HepG2 (cell line): ENCODE measurements around the gene ADAMTS18. TPM values are rescaled to one million over a fixed set of nuclear protein-coding genes. Genes with fewer than 3 reads are reported as not detected.

Experiments used
- AKAP8 ChIP-seq: sonication (generic); formaldehyde crosslinking; IDR thresholded peaks from 2 replicates; pipeline ENCODE4 v1.5.1; 2020; ENCODE audit warnings: mild to moderate bottlenecking, missing genetic modification reagents
- CC2D1A ChIP-seq: sonication (generic); formaldehyde crosslinking; IDR thresholded peaks from 2 replicates; pipeline ENCODE4 v1.8.1; 2023; ENCODE audit warnings: mild to moderate bottlenecking, missing genetic modification reagents
- CREB1 ChIP-seq, 2 experiments: fragments of 450-650 bp in 1 of 2; IDR thresholded peaks; 2 replicates each; pipeline ENCODE4 v1.6.1; 2016 to 2017; ENCODE audit warnings: control low read depth in 1 of 2, mild to moderate bottlenecking in 1 of 2, missing compliant biosample characterization in 1 of 2, missing genetic modification characterization in 1 of 2
- HMG20A ChIP-seq: IDR thresholded peaks from 2 replicates; pipeline ENCODE4 v1.6.1; 2016; ENCODE audit warnings: borderline replicate concordance
- ISL2 ChIP-seq: sonication (generic); formaldehyde crosslinking; IDR thresholded peaks from 2 replicates; pipeline ENCODE4 v1.5.0; 2020; ENCODE audit warnings: missing genetic modification reagents
- JUND ChIP-seq: sonication (generic); formaldehyde crosslinking; IDR thresholded peaks from 2 replicates; pipeline ENCODE4 v1.8.0; 2022; ENCODE audit warnings: mild to moderate bottlenecking, missing genetic modification reagents
- KLF9 ChIP-seq: IDR thresholded peaks from 2 replicates; pipeline ENCODE4 v1.6.1; 2016; ENCODE audit warnings: low read depth
- MLX ChIP-seq: IDR thresholded peaks from 2 replicates; pipeline ENCODE4 v1.6.1; 2016
- MYC ChIP-seq: sonication (generic); formaldehyde crosslinking; IDR thresholded peaks from 2 replicates; pipeline ENCODE4 v1.9.0; 2021; ENCODE audit warnings: missing genetic modification reagents, borderline replicate concordance
- PRMT3 ChIP-seq: sonication (generic); formaldehyde crosslinking; IDR thresholded peaks from 2 replicates; pipeline ENCODE4 v1.8.1; 2022; ENCODE audit warnings: low read depth, mild to moderate bottlenecking, moderate library complexity, missing genetic modification reagents, borderline replicate concordance
- REPIN1 ChIP-seq: sonication (generic); formaldehyde crosslinking; IDR thresholded peaks from 2 replicates; pipeline ENCODE4 v1.8.0; 2022; ENCODE audit warnings: missing genetic modification reagents, low read depth, mild to moderate bottlenecking, borderline replicate concordance
- RXRB ChIP-seq: IDR thresholded peaks from 2 replicates; pipeline ENCODE4 v1.6.1; 2016; ENCODE audit warnings: borderline replicate concordance, missing genetic modification reagents, missing compliant biosample characterization
- SMARCC2 ChIP-seq: fragments of 450-650 bp; IDR thresholded peaks from 2 replicates; pipeline ENCODE4 v1.6.1; 2017; ENCODE audit warnings: antibody characterized with exemption, mild to moderate bottlenecking
- SP140L ChIP-seq: sonication (generic); formaldehyde crosslinking; IDR thresholded peaks from 2 replicates; pipeline ENCODE4 v1.4.0; 2020; ENCODE audit warnings: missing genetic modification reagents, borderline replicate concordance
- TMF1 ChIP-seq: sonication (generic); formaldehyde crosslinking; IDR thresholded peaks from 2 replicates; pipeline ENCODE4 v1.8.1; 2022; ENCODE audit warnings: low read depth, missing genetic modification reagents
- ZFP82 ChIP-seq: sonication (generic); formaldehyde crosslinking; IDR thresholded peaks from 2 replicates; pipeline ENCODE4 v1.5.1; 2020; ENCODE audit warnings: mild to moderate bottlenecking, missing genetic modification reagents, borderline replicate concordance
- ZNF34 ChIP-seq: sonication (generic); formaldehyde crosslinking; IDR thresholded peaks from 2 replicates; pipeline ENCODE4 v1.4.0; 2020; ENCODE audit warnings: mild to moderate bottlenecking, missing genetic modification reagents, borderline replicate concordance
- ZNF362 ChIP-seq: sonication (generic); formaldehyde crosslinking; IDR thresholded peaks from 2 replicates; pipeline ENCODE4 v1.4.0; 2020; ENCODE audit warnings: missing genetic modification reagents, mild to moderate bottlenecking, borderline replicate concordance
- ZNF549 ChIP-seq: sonication (generic); formaldehyde crosslinking; IDR thresholded peaks from 2 replicates; pipeline ENCODE4 v1.5.0; 2020; ENCODE audit warnings: missing genetic modification reagents
- ZNF574 ChIP-seq: sonication (generic); formaldehyde crosslinking; IDR thresholded peaks from 2 replicates; pipeline ENCODE4 v1.4.0; 2020; ENCODE audit warnings: missing genetic modification reagents
- ZNF672 ChIP-seq: sonication (generic); formaldehyde crosslinking; IDR thresholded peaks from 2 replicates; pipeline ENCODE4 v1.8.1; 2022; ENCODE audit warnings: missing genetic modification reagents
- ZNF737 ChIP-seq: sonication (generic); formaldehyde crosslinking; IDR thresholded peaks from 2 replicates; pipeline ENCODE4 v1.5.0; 2020; ENCODE audit warnings: missing genetic modification reagents, mild to moderate bottlenecking, borderline replicate concordance
- ZNF75D ChIP-seq: sonication (generic); formaldehyde crosslinking; IDR thresholded peaks from 2 replicates; pipeline ENCODE4 v1.8.1; 2023; ENCODE audit warnings: missing genetic modification reagents, mild to moderate bottlenecking, borderline replicate concordance
- ZNF782 ChIP-seq: sonication (generic); formaldehyde crosslinking; IDR thresholded peaks from 2 replicates; pipeline ENCODE4 v1.4.0; 2020; ENCODE audit warnings: missing genetic modification reagents, mild to moderate bottlenecking, borderline replicate concordance
- ZNF792 ChIP-seq: IDR thresholded peaks from 2 replicates; pipeline ENCODE4 v1.6.1; 2016
- ZSCAN12 ChIP-seq: sonication (generic); formaldehyde crosslinking; IDR thresholded peaks from 2 replicates; pipeline ENCODE4 v1.9.0; 2021; ENCODE audit warnings: mild to moderate bottlenecking, missing genetic modification reagents
- ZSCAN22 ChIP-seq: sonication (generic); formaldehyde crosslinking; IDR thresholded peaks from 2 replicates; pipeline ENCODE4 v1.4.0; 2020; ENCODE audit warnings: mild to moderate bottlenecking, missing genetic modification reagents
- polyA plus RNA-seq, 8 experiments: library from polyadenylated mRNA; depleted of rRNA in 3 of 8; stranded (reverse) in 7 of 8; unstranded in 1 of 8; fragments of >200 nt; fragmentation: Illumina TruSeq in 4 of 8; extraction: Trizol in 4 of 8; gene quantifications; 2 replicates each; pipeline versions ENCODE4 v1.2.1 to v1.2.3, GENCODE V29; 2011 to 2016; ENCODE audit warnings: low read depth in 4 of 8, missing spikeins in 1 of 8, mixed read lengths in 1 of 8; ENCODE audit not compliant: insufficient read depth in 1 of 8
- total RNA-seq, 5 experiments: library from RNA; depleted of rRNA; stranded (reverse); fragments of >200 nt; fragmentation: Illumina TruSeq; extraction: Trizol; gene quantifications; 2 replicates each; pipeline ENCODE4 v1.2.3, GENCODE V29; 2016; ENCODE audit warnings: low read depth in 1 of 5

ADAMTS18 gene
- total and polyA plus RNA-seq, 2 of the 13 experiments (the other 11 are each of a cell fraction or from before 2014, with no cell fraction given), result 0.01 TPM; not detected in 1

- TF ChIP-seq KLF9 (CRISPR knock-in tag), result peak; percentile 71; the same call in 1 of the 2 replicates
- TF ChIP-seq ZNF782 (CRISPR knock-in tag), result peak; percentile 70; the same call in 1 of the 2 replicates
- TF ChIP-seq ZNF75D (CRISPR knock-in tag), result no peak
- TF ChIP-seq ZSCAN22 (CRISPR knock-in tag), result no peak
- no peak for TF ChIP-seq AKAP8 (CRISPR knock-in tag)
- no peak for TF ChIP-seq MLX (CRISPR knock-in tag)
- TF ChIP-seq ZNF792, result 0 out of 2 replicates have a peak, but pooled peaks have one; percentile 36
- TF ChIP-seq ZNF549 (CRISPR knock-in tag), result no peak
- TF ChIP-seq MYC (CRISPR knock-in tag), result peak; percentile 60; the same call in 1 of the 2 replicates
- no peak for TF ChIP-seq ZFP82 (CRISPR knock-in tag)
- no peak for TF ChIP-seq ZNF362 (CRISPR knock-in tag)
- no peak for TF ChIP-seq SMARCC2
- peak; percentile 48; the same call in 1 of the 2 replicates for TF ChIP-seq JUND (CRISPR knock-in tag)
- TF ChIP-seq ZNF737 (CRISPR knock-in tag), result no peak
- peak; percentile 96; the same call in 1 of the 2 replicates for TF ChIP-seq REPIN1 (CRISPR knock-in tag)
- TF ChIP-seq CREB1 (IDR thresholded peaks at IDR 0.05), result peak; percentile 56
- no peak; the same call in 1 of the 2 replicates for TF ChIP-seq CREB1 (CRISPR knock-in tag; IDR thresholded peaks at IDR 0.05)
- TF ChIP-seq ZSCAN12 (CRISPR knock-in tag), result no peak
- no peak for TF ChIP-seq CC2D1A (CRISPR knock-in tag)
- TF ChIP-seq ZNF34, result no peak
- TF ChIP-seq ZNF574 (CRISPR knock-in tag), result peak; percentile 70
- peak; percentile 83; the same call in 1 of the 2 replicates for TF ChIP-seq SP140L (CRISPR knock-in tag)
- no peak for TF ChIP-seq HMG20A (CRISPR knock-in tag)
- TF ChIP-seq TMF1 (CRISPR knock-in tag), result no peak
- no peak for TF ChIP-seq PRMT3
- peak; percentile 71; the same call in 1 of the 2 replicates for TF ChIP-seq ISL2
- no peak for TF ChIP-seq ZNF672 (CRISPR knock-in tag)
- TF ChIP-seq RXRB (CRISPR knock-in tag), result peak; percentile 70
Observed at GRCh38 chr16:77236063-77236511, 198.7 kb downstream of the ADAMTS18 start (continued).
